Tibial nerve (tissue), 4 donors: Measurements from ENCODE around the gene TTC3. TPM values are rescaled to one million over a fixed set of nuclear protein-coding genes. Genes with fewer than 3 reads are reported as not detected.
"Not testable (repeated sequence)": the region's sequence is repeated elsewhere in the genome, so short reads cannot be mapped to it uniquely, and the experiment has no call there.

ENCODE experiments used
- DNase-seq, 2 donors: peaks; one replicate each; pipeline ENCODE4 v3.0.0-alpha.2; 2019; ENCODE audit warnings: low spot score in 2 of 2
- H3K27ac ChIP-seq, 4 donors: fragments of 200-600 bp; sonication (generic) in 3 of 4; one replicate each; pipeline ENCODE4 v1.5.1; 2017 to 2019; ENCODE audit warnings: mild to moderate bottlenecking in 1 of 4
- H3K27me3 ChIP-seq, 2 donors: fragments of 200-600 bp; sonication (generic) in 1 of 2; one replicate each; pipeline versions ENCODE4 v1.5.1 to v1.6.0; 2017 to 2019
- H3K36me3 ChIP-seq, 3 donors: fragments of 200-600 bp; sonication (generic); one replicate each; pipeline ENCODE4 v1.5.1; 2018 to 2019
- H3K4me1 ChIP-seq, 4 donors: fragments of 200-600 bp; sonication (generic) in 3 of 4; one replicate each; pipeline ENCODE4 v1.5.1; 2017 to 2019
- H3K4me3 ChIP-seq, 4 donors: fragments of 200-600 bp; sonication (generic) in 3 of 4; one replicate each; pipeline ENCODE4 v1.5.1; 2017 to 2019; ENCODE audit warnings: mild to moderate bottlenecking in 1 of 4, moderate library complexity in 1 of 4
- H3K9me3 ChIP-seq, 4 donors: fragments of 200-600 bp; sonication (generic) in 3 of 4; one replicate each; pipeline ENCODE4 v1.5.1; 2017 to 2019
- CTCF ChIP-seq, 5 experiments: fragments of 200-600 bp in 3 of 5; fragments of 450-650 bp in 2 of 5; sonication (generic) in 3 of 5; IDR thresholded peaks; one replicate each; pipeline ENCODE4 v1.5.1; 2016 to 2019; ENCODE audit warnings: antibody characterized with exemption in 5 of 5, mild to moderate bottlenecking in 3 of 5, moderate library complexity in 2 of 5
- EP300 ChIP-seq, 2 donors: sonication (generic); formaldehyde crosslinking; IDR thresholded peaks; one replicate each; pipeline ENCODE4 v1.6.1; 2017; ENCODE audit warnings: antibody characterized with exemption in 2 of 2, mild to moderate bottlenecking in 1 of 2
- POLR2A ChIP-seq, 2 donors: fragments of 450-650 bp; IDR thresholded peaks; one replicate each; pipeline ENCODE4 v1.6.1; 2017; ENCODE audit warnings: antibody characterized with exemption in 2 of 2, mild to moderate bottlenecking in 2 of 2, moderate library complexity in 2 of 2
- WGBS, 2 donors: methylation state at CpG; one replicate each; pipeline ENCODE4 v1.1.5; 2018; 5-methylcytosine and 5-hydroxymethylcytosine counted together
- total RNA-seq, 4 donors: library from RNA; depleted of rRNA; stranded (reverse); fragments of >200 nt; gene quantifications; one replicate each; pipeline ENCODE4 v1.1.0, GENCODE V29; 2016

TTC3 gene
- total RNA-seq, 4 donors from 2014 or later = 136 to 259 (median 158) TPM

DNA sequence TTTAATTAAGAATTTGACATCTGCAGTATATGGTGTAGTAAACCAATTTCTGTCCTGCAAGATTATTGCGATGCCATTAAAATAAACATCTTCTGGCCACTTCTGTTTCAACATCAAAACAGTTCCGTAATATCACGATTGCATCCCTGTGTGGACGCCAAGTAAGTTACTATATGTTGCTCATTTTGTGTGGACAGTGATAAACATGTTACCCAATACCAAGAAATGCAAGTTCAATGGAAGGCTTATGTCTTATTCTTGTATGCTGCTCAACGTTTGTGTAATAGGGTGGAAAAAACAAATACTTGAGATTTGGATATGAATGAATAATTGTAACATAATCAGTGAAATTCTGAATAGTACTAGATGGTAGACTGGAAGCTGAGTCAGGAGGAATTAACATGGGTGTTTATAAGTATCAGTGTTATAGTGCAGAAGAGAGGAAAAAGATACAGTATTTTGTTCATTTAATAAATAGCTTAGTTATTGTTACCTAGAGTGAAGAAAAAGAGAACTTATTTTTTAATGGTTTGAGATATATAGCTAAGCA, 15.2 kb downstream of the TTC3 start:
- Histone ChIP-seq H3K4me1 (peaks cover 0 to 20% (median 4%) of the 10 kb centered on the region in 4 donors), H3K4me3 (no peak overlapping the region), H3K9me3 (no peaks in the 10 kb centered on the region), H3K27me3 (no peaks in the 10 kb centered on the region), H3K27ac (no peak overlapping the region), H3K36me3 (peaks cover 0 to 6% (median 0%) of the 10 kb centered on the region in 3 donors)
- 59 to 62% methylated on average over 5 of the region's 5 CpGs for WGBS, 2 donors
- no peak for TF ChIP-seq POLR2A (IDR thresholded peaks at IDR 0.05)
- no peak for DNase-seq

- H3K36me3 ChIP-seq = peaks cover 0 to 45% (median 14%) of the 10 kb centered on the region in 3 donors
- no peaks in the 10 kb centered on the region for H3K4me1 ChIP-seq
- TF ChIP-seq EP300 (IDR thresholded peaks at IDR 0.05) (no peak), CTCF (IDR thresholded peaks at IDR 0.05) (no peak), POLR2A (IDR thresholded peaks at IDR 0.05) (no peak)
- H3K9me3 ChIP-seq = no peaks in the 10 kb centered on the region
- no peak overlapping the region for H3K27ac ChIP-seq
- H3K4me3 ChIP-seq = no peak overlapping the region
- no peak for DNase-seq
- no peaks in the 10 kb centered on the region for H3K27me3 ChIP-seq
Observed at GRCh38 chr21:37093977-37094376, 20.9 kb downstream of the TTC3 start.

DNA sequence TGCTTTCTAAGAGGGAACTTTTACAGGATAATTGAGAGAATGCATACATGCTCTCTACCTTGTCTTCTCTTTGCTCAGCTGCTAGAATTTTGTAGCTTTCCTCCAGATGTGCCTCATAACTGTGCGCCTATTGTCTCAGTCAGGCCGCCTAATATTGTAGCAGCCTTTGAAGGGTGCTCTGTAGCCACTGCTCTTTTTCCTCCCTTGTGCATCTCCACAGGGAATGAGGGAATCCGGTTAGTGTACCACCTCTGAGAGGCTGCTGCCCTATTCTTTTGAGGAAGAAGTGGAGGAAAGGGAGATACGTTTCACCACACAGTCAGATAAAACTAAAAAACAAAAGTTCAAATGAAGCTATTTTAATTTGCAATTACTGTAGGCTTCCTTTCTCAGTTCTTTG, 22.8 kb downstream of the TTC3 start:
- Histone ChIP-seq H3K27me3 (no peaks in the 10 kb centered on the region), H3K4me1 (peaks cover 0 to 5% (median 0%) of the 10 kb centered on the region in 4 donors), H3K9me3 (no peaks in the 10 kb centered on the region), H3K27ac (no peak overlapping the region), H3K36me3 (peaks cover 0 to 55% (median 14%) of the 10 kb centered on the region in 3 donors), H3K4me3 (no peak overlapping the region)
- DNase-seq = no peak
- TF ChIP-seq CTCF (IDR thresholded peaks at IDR 0.05) = no peak
- TF ChIP-seq POLR2A (IDR thresholded peaks at IDR 0.05) = no peak
- TF ChIP-seq EP300 (IDR thresholded peaks at IDR 0.05) = no peak
- 91 to 93% methylated on average over 4 of the region's 4 CpGs for WGBS, 2 donors

- Histone ChIP-seq H3K27ac (no peak overlapping the region), H3K4me3 (no peak overlapping the region), H3K36me3 (peaks cover 0 to 54% (median 14%) of the 10 kb centered on the region in 3 donors), H3K27me3 (no peaks in the 10 kb centered on the region), H3K9me3 (no peaks in the 10 kb centered on the region), H3K4me1 (peaks cover 0 to 5% (median 0%) of the 10 kb centered on the region in 4 donors)
- 95 to 96% methylated on average over 2 of the region's 2 CpGs for WGBS, 2 donors
- no peak for DNase-seq
- TF ChIP-seq EP300 (IDR thresholded peaks at IDR 0.05) = no peak
- no peak for TF ChIP-seq CTCF (IDR thresholded peaks at IDR 0.05)
Observed at GRCh38 chr21:37098751-37099150, 25.7 kb downstream of the TTC3 start.

DNA sequence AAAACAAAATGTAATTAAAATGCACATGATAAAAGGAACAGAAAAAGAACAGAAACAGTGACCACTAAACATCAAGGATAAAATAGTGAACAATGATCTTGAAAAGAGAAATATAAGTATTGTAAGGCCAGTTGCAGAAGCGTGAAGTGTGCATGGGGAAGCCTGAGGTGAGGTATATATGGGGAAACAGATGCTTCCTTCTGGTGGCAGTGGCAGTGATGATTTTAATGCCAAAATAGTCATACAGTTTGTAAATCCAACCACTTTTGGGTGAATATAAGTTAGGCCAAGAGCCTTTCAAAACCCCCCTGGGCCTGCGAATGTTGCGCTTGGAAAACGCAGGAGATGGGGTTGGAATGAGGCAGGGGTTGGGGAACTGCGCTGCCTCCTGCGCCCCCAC, 27.3 kb downstream of the TTC3 start:
- TF ChIP-seq CTCF (IDR thresholded peaks at IDR 0.05) = no peak
- no peak for TF ChIP-seq EP300 (IDR thresholded peaks at IDR 0.05)
- no peak for TF ChIP-seq POLR2A (IDR thresholded peaks at IDR 0.05)
- WGBS, 2 donors = 85 to 89% methylated on average over 6 of the region's 6 CpGs
- no peak for DNase-seq
- Histone ChIP-seq H3K9me3 (no peaks in the 10 kb centered on the region), H3K27ac (no peak overlapping the region), H3K4me1 (peaks cover 0 to 5% (median 0%) of the 10 kb centered on the region in 4 donors), H3K36me3 (peaks cover 0 to 52% (median 14%) of the 10 kb centered on the region in 3 donors), H3K4me3 (no peak overlapping the region), H3K27me3 (no peaks in the 10 kb centered on the region)

DNA sequence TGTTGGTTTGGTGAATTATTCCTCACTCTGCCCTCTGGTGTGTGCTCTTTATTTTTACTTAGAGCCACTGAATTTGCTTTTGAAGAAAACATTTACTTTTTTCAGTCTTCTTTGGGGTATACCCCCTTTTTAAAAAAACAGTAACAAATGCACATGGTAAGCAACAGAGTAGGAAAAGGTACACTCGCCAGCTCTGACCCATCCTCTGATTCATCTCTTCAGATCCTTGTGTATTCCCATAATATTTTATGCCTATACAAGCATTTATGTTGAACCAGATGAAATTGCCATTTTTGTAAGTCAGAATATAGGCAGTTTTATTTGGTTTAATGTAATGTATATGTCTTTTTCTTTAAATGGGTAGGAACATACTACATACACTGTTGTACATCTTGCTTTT, 28.3 kb downstream of the TTC3 start:
- H3K4me3 ChIP-seq = no peak overlapping the region
- no peak for DNase-seq
- H3K36me3 ChIP-seq = peaks cover 0 to 41% (median 14%) of the 10 kb centered on the region in 3 donors
- TF ChIP-seq EP300 (IDR thresholded peaks at IDR 0.05) = no peak
- TF ChIP-seq CTCF (IDR thresholded peaks at IDR 0.05) = no peak
- no peak for TF ChIP-seq POLR2A (IDR thresholded peaks at IDR 0.05)
- no peaks in the 10 kb centered on the region for H3K27me3 ChIP-seq
- no peaks in the 10 kb centered on the region for H3K9me3 ChIP-seq
- peaks cover 0 to 5% (median 0%) of the 10 kb centered on the region in 4 donors for H3K4me1 ChIP-seq
- 82 to 85% methylated on average over 1 of the region's 1 CpG for WGBS, 2 donors
- H3K27ac ChIP-seq = no peak overlapping the region

GRCh38 chr21:37102746-37103145, 29.7 kb downstream of the TTC3 start:
- H3K27me3 ChIP-seq, H3K9me3 ChIP-seq, H3K27ac ChIP-seq, H3K4me3 ChIP-seq, H3K4me1 ChIP-seq, DNase-seq: not testable (repeated sequence)
- 97 to 98% methylated on average over 3 of the region's 3 CpGs for WGBS, 2 donors
- H3K36me3 ChIP-seq = peaks cover 2 to 28% (median 12%) of the 10 kb centered on the region in 3 donors
